Fibroblast of skin of left quadriceps (primary cell): ENCODE measurements around the gene FASTK.

Source experiments
- DNase-seq, 2 experiments: peaks; one replicate each; pipeline ENCODE4 v3.0.0-alpha.2; 2013; ENCODE audit warnings: low read depth in 2 of 2

FASTK gene

GRCh38 chr7:151095828-151096475, 15.3 kb upstream of the FASTK start:
- no peak for DNase-seq

DNA sequence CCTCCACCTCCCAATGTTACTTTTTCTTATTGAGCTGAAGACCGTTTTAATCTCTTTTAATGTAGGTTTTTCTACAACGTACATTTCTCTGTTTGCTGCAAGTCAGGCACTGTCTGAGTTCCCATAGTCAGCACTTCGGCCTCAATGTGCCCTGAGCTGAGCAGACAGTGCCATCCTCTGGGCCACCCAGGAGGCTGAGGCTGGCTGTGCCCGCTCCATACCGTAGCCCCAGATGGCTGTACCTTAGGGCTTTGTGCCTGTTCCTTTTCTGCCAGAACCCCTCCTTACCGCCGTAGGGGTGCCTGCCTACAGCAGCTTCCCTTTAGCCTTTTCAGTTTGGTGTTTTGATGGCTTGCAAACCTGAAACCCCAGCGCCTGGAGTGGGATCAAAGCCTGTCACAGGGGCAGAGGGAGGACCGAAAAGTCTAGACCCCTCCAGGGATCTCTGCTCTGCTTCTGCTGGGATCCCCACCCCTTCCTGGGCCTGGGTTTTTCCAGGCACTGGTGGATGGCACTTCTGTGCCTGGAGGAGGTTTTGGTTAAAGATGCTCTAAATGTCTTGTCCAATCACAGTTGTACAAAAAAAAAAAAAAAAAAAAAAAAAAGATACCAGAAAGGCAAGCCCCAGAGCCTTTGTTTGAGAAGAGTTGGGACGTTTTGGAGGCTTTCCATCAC, 14.7 kb upstream of the FASTK start:
- no peak for DNase-seq

DNA sequence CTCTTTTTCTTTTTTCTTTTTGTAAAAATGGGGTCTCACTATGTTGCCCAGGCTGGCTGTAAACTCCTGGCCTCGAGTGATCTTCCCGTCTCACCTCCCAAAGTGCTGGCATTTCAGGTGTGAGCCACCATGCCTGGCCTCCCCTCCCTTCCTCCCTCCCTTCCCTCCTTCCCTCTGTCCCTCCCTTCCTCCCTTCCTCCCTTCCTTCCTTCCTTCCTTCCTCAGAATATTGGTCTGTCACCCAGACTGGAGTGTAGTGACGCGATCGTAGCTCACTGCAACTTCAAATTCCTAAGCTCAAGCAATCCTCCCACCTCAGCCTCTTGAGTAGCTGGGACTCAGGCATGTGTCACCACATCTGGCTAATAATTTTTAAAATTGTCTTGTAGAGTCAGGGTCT, 14.1 kb upstream of the FASTK start:
- no peak for DNase-seq

GRCh38 chr7:151093748-151094147, 13.1 kb upstream of the FASTK start:
- DNase-seq, result no peak

- no peak for DNase-seq
Observed at GRCh38 chr7:151091988-151092387, 11.4 kb upstream of the FASTK start.

DNA sequence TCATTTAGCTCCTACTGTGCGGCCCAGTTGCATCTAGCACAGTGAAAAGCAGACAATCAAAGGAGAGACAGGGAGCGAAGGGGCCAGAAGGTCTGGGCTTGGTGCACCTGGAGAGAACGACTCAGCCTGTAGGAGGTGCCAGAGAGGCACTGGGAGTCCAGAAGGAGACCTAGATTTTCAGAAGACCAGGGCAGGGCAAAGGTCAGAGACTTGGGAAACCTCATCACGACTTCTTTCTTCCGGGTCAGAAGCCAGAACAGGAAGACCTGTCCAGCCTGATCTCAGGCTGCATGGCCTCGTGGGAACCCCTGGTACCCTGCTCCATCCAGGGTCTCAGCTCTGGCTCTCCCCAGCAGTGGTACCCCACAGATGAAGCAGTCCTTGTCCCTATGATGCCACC, 10.8 kb upstream of the FASTK start:
- no peak for DNase-seq

GRCh38 chr7:151091003-151091402, 10.4 kb upstream of the FASTK start:
- DNase-seq, result no peak

DNA sequence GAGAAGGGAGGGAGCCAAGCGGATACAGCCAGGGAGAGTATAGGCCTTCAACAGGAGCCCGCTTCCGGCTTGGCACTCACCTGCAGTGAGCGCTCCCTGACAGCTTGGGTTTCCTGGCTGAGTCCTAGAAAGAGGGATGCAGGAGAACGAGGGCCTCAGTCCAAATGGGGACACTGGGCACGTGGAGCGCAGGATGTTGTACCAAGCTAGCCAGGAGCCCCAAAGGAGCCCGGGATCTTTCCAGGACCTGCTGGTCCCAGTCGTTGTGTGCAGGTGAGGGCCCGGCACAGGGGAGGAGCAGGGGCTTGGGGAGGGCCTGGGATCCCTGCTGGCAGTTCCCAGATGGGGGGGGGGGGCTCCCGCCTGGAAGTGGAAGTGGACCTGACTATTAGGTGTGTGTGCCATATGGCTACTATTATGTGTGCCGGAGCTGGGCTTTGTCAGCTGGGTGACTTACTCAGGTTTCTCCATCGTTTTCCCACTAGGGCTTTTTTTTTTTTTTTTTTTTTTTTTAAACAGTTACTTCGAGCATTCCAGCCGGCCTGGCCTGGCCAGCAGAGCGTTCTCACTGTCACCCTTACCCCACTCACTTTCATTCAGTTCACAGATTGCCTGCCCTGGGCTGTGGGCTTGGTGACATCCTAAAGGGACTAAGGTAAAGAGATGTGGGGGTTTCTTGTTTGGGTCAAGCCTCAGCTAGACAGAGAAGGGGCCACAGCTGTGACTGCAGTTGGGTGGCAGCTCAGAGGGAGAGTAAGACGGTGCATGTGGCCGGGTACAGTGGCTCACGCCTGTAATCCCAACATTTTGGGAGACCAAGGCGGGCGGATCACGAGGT, 9.5 kb upstream of the FASTK start:
- no peak for DNase-seq

DNA sequence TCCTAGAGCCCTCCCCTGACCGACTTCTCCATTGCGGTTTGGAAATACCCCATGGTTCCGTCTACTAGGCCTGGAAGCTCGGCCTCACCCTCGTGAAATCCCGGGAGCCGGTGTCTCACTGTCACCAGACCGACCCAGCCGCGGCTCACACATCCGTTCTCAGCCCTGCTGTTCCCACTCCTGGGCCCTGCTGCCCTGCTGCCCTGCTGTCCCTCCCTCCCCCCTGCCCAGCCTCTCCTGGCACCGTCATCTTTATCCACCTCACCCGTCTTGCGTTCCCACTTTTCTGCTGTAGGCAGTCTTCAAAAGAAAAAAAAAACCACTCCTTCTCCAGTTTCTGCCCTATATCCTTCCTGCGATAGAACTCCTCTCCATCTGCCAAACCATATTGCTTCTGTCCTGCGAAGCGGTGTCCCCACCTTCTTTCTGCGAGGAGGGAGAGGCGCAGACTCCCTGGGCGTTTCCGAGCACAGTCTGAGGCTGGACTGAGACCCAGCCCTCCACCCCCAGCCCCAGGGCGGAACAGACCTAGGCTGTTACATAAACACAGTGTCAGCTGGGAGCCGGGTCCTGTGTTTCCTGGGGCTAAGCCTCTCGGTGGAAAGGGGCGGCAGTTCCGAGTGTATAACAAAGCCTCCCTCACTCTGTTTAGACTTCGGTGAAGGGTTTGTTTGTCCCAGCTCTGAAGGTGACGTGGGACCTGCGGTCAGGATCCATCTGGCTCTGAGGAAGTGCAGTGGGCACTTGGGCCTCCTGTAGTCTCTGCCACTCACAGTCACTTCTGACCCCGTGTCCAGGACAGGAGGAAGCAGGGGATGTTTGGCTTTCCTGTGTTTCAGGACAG, 8.5 kb upstream of the FASTK start:
- no peak for DNase-seq

- DNase-seq, result no peak
Observed at GRCh38 chr7:151088019-151088855, 7.6 kb upstream of the FASTK start.

GRCh38 chr7:151087245-151088018, 6.8 kb upstream of the FASTK start:
- DNase-seq, result no peak

DNA sequence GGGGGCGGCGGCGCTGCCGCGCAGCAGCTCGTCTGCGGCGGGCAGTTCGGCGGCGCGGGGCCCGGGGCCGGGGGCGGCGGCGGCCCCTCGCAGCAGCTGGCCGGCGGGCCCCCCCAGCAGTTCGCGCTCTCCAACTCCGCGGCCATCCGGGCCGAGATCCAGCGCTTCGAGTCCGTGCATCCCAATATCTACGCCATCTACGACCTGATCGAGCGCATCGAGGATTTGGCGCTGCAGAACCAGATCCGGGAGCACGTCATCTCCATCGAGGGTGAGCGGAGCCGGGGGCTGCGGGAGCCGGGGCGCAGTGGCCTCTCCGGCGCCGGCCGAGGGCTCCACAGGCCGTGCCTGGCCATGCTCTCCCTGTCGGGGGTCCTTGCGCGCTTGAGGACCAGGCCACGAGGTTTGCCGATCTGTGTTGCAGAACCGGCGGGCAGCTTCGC, 6.2 kb upstream of the FASTK start:
- DNase-seq, result no peak

- peak; percentile 43 to 49 for DNase-seq
Observed at GRCh38 chr7:151085691-151086620, 5.3 kb upstream of the FASTK start, which contains the start of gene AGAP3. Gene AGAP3 (plus strand): TSS chr7:151086475. CDS start chr7:151086742, 267 bp downstream.

GRCh38 chr7:151085329-151085690, 4.7 kb upstream of the FASTK start:
- DNase-seq, result no peak

GRCh38 chr7:151083824-151084160, 3.2 kb upstream of the FASTK start:
- no peak for DNase-seq

GRCh38 chr7:151083071-151083823, 2.6 kb upstream of the FASTK start, which contains the start of gene TMUB1:
Gene TMUB1 (minus strand): TSS chr7:151083493. CDS start chr7:151082563, 930 bp downstream.
- no peak for DNase-seq

GRCh38 chr7:151082141-151083070, 1.8 kb upstream of the FASTK start:
- DNase-seq, result no peak
